Activated T-cell treated with anti-CD3 and anti-CD28 coated beads, Interleukin-2, amount 50 U/mL, for 72 hours (primary cell): ENCODE results near the gene PCP4. TPM values are rescaled to one million over a fixed set of nuclear protein-coding genes. Genes with fewer than 3 reads are reported as not detected.

Experiments
- ATAC-seq, 2 donors: fragments of 150-1000 bp; cut with Tn5 transposase; replicated peaks in 1 of 2; 2 replicates each; pipeline ENCODE4 v1.10.0; 2021; ENCODE audit warnings: moderate library complexity in 2 of 2, mild to moderate bottlenecking in 1 of 2
- DNase-seq, 2 donors: peaks; one replicate each; pipeline ENCODE4 v3.0.0; 2021 to 2022; ENCODE audit warnings: mixed read lengths in 1 of 2
- H3K27ac Mint-ChIP-seq: one replicate; pipeline ENCODE4 v1.8.0; 2022; ENCODE audit warnings: mild to moderate bottlenecking, moderate library complexity, mixed read lengths
- H3K27me3 Mint-ChIP-seq: one replicate; pipeline ENCODE4 v1.8.0; 2022; ENCODE audit warnings: low read depth, mixed read lengths
- H3K36me3 Mint-ChIP-seq, 2 donors: one replicate each; pipeline ENCODE4 v1.8.0; 2022; ENCODE audit warnings: mixed read lengths in 2 of 2, mild to moderate bottlenecking in 1 of 2; ENCODE audit not compliant: insufficient read depth in 2 of 2
- H3K4me1 Mint-ChIP-seq: one replicate; pipeline ENCODE4 v1.8.0; 2022; ENCODE audit warnings: low read depth, mixed read lengths
- H3K4me3 Mint-ChIP-seq, 2 donors: one replicate each; pipeline ENCODE4 v1.8.0; 2022; ENCODE audit warnings: mild to moderate bottlenecking in 2 of 2, mixed read lengths in 2 of 2, moderate library complexity in 2 of 2
- H3K9me3 Mint-ChIP-seq, 2 donors: one replicate each; pipeline ENCODE4 v1.8.0; 2022; ENCODE audit warnings: mixed read lengths in 2 of 2
- total RNA-seq, 2 donors: library from RNA; stranded (reverse); gene quantifications; one replicate each; pipeline ENCODE4 v1.2.3, GENCODE V29; 2022

PCP4 gene
- not detected for total RNA-seq

- peak in 1 of 2 donors; percentile 30 for ATAC-seq
- peaks cover 5% of the 10 kb centered on the region for H3K27me3 Mint-ChIP-seq
- no peak within 1 kb of the TSS for H3K4me3 Mint-ChIP-seq
- DNase-seq = peak; percentile 33 to 44
- no peak within 1 kb of the TSS for H3K27ac Mint-ChIP-seq
- no peaks in the 10 kb centered on the region for H3K4me1 Mint-ChIP-seq
- no peaks in the 10 kb centered on the region for H3K9me3 Mint-ChIP-seq
- H3K36me3 Mint-ChIP-seq = no peaks in the 10 kb centered on the region
These were observed at the start of gene PCP4 for GRCh38 chr21:39867198-39867650. Gene PCP4 (plus strand): TSS chr21:39867438. CDS start chr21:39867502, 64 bp downstream.

DNA sequence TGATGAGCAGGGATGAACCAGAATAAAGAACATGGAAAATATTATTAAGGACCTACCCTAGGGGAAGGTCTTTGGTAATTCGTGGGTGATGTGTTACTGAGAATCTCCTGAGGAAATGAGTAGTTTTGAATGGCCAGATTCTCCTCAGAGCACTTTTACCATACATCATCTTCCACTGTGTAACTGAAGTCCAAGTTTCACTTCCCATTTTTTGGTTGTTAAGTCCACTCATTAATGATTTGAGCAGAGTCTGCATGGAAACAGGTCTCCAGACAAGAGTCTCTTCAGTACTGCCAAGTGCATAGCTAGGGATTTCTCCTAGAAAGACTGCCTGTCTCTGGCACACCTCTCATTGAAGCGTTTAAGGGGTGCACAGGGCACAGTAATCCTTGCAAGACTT lies 48.7 kb upstream of the PCP4 start:
- H3K4me3 Mint-ChIP-seq = no peak overlapping the region
- no peaks in the 10 kb centered on the region for H3K36me3 Mint-ChIP-seq
- no peak overlapping the region for H3K27ac Mint-ChIP-seq
- no peaks in the 10 kb centered on the region for H3K27me3 Mint-ChIP-seq
- H3K9me3 Mint-ChIP-seq = no peaks in the 10 kb centered on the region
- no peak for ATAC-seq
- DNase-seq = no peak
- H3K4me1 Mint-ChIP-seq = no peaks in the 10 kb centered on the region

GRCh38 chr21:39822042-39822441 lies 45.2 kb upstream of the PCP4 start:
- H3K36me3 Mint-ChIP-seq = no peaks in the 10 kb centered on the region
- H3K27ac Mint-ChIP-seq = no peak overlapping the region
- no peak overlapping the region for H3K4me3 Mint-ChIP-seq
- DNase-seq (no peak), ATAC-seq (no peak)
- H3K9me3 Mint-ChIP-seq = peaks cover 0 to 4% of the 10 kb centered on the region in 2 donors
- H3K4me1 Mint-ChIP-seq = no peaks in the 10 kb centered on the region
- H3K27me3 Mint-ChIP-seq = no peaks in the 10 kb centered on the region

- no peaks in the 10 kb centered on the region for H3K4me1 Mint-ChIP-seq
- H3K9me3 Mint-ChIP-seq = peaks cover 4 to 5% of the 10 kb centered on the region in 2 donors
- no peak for ATAC-seq
- H3K27me3 Mint-ChIP-seq = no peaks in the 10 kb centered on the region
- DNase-seq = no peak
- no peaks in the 10 kb centered on the region for H3K36me3 Mint-ChIP-seq
- H3K27ac Mint-ChIP-seq = no peak overlapping the region
- no peak overlapping the region for H3K4me3 Mint-ChIP-seq
These were observed 42.0 kb upstream of the PCP4 start for GRCh38 chr21:39825250-39825649.

DNA sequence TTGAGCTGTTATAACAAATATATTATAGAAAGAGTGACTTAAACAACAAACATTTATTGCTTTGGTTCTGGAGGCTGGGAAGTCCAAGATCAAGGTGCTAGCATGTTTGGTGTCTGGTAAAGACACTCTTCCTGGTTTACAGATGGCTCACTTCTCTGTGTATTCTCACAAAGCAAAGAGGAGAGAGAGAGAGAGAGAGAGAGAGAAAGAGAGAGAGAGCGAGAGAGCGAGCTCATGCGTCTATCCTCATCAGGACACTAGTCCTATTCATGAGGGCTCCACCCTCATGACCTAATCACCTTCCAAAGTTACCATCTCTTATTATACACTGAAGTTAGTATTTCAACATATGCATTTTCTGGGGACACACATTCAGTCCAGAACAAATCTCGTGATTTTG lies 32.7 kb upstream of the PCP4 start:
- H3K27ac Mint-ChIP-seq = no peak overlapping the region
- no peaks in the 10 kb centered on the region for H3K27me3 Mint-ChIP-seq
- ATAC-seq = no peak
- DNase-seq = no peak
- peaks cover 0 to 3% of the 10 kb centered on the region in 2 donors for H3K9me3 Mint-ChIP-seq
- H3K4me1 Mint-ChIP-seq = no peaks in the 10 kb centered on the region
- no peaks in the 10 kb centered on the region for H3K36me3 Mint-ChIP-seq
- H3K4me3 Mint-ChIP-seq = no peak overlapping the region

DNA sequence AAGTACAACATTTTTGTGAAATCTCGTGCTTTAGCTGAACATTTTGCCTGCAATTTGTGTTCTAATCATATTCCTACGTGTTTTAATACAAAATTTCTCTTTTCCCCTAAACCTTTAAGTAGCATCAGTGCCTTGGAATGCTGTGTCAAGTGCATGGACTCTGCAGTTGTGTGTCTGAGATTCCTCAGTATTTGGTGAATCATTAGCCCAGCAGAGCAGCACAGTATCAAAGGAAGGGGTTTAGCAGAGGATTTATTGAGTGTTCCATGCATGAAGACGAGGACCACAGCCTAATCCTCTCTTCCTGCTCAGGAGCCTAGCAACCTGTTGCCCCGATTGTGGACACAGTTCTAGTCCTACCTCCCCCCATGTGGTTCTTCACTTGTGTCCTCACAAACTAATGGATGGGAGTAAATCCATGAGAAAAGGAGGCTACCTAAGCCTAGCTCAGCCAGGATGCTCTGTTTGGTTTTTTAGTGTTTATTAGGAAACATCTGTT lies 29.3 kb upstream of the PCP4 start:
- H3K27me3 Mint-ChIP-seq = no peaks in the 10 kb centered on the region
- ATAC-seq (no peak), DNase-seq (no peak)
- no peak overlapping the region for H3K4me3 Mint-ChIP-seq
- no peak overlapping the region for H3K27ac Mint-ChIP-seq
- peaks cover 0 to 6% of the 10 kb centered on the region in 2 donors for H3K9me3 Mint-ChIP-seq
- H3K36me3 Mint-ChIP-seq = no peaks in the 10 kb centered on the region
- H3K4me1 Mint-ChIP-seq = no peaks in the 10 kb centered on the region

DNA sequence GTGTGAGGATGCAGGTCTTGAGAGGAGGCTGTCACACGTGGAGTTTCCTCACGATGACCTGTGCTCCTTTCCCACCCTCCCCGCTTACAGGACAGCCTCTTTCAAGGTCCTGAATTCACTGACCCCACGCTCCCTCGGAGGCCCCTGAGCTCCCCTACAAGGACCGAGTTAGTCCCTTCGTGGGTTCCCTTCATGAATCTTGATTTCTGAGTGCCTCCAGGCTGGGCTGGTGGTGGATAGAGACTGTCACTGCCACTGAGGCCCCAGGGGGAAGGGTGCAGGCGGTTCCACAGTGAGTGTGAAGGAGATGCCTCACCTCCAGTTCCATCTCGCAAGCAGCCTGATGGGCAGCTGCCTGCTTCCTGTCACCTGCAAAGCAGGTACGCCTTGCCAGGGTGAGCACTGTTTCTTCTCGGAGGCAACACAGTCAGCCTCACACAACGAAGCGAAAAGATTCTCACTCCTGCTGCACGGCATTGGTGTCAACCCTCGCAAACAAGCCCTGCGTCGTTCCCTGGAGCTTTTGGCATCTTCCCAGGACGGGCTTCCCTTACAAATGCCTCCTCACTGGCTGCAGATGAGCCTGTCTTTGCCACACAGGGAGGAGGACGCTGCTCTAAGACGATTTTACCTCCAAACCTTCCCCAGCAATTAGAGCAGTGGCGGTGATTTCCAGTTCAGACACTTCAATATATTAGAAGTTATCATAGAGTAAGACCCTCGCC lies 26.7 kb upstream of the PCP4 start:
- peaks cover 0 to 4% of the 10 kb centered on the region in 2 donors for H3K9me3 Mint-ChIP-seq
- ATAC-seq (no peak), DNase-seq (no peak)
- H3K27me3 Mint-ChIP-seq = no peaks in the 10 kb centered on the region
- H3K4me3 Mint-ChIP-seq = no peak overlapping the region
- H3K4me1 Mint-ChIP-seq = no peaks in the 10 kb centered on the region
- no peak overlapping the region for H3K27ac Mint-ChIP-seq
- peaks cover 0 to 2% of the 10 kb centered on the region in 2 donors for H3K36me3 Mint-ChIP-seq

GRCh38 chr21:39842741-39843459 lies 24.3 kb upstream of the PCP4 start:
- H3K27me3 Mint-ChIP-seq = no peaks in the 10 kb centered on the region
- ATAC-seq (no peak), DNase-seq (no peak)
- H3K4me3 Mint-ChIP-seq = no peak overlapping the region
- H3K4me1 Mint-ChIP-seq = no peaks in the 10 kb centered on the region
- H3K27ac Mint-ChIP-seq = no peak overlapping the region
- peaks cover 0 to 4% of the 10 kb centered on the region in 2 donors for H3K9me3 Mint-ChIP-seq
- H3K36me3 Mint-ChIP-seq = peaks cover 0 to 2% of the 10 kb centered on the region in 2 donors

DNA sequence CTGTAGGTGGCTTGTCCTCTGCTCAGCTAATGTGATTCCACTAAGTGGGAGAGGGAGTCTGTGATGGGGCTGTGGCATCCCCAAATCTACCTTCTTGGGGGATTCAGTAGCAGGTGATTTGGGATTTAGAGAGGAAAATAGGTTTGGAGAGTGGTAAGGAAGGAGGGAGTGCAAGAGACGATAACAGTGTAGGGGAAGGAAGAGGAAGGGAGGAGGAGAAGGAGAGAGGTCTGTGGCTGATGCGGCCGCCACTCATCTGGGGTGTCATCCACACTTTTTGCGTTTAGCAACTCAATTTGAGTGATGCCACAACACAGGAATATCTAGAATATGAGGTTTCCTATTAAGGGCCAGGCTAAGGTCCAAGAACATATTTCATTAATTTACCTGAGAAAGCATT lies 23.8 kb upstream of the PCP4 start:
- H3K27me3 Mint-ChIP-seq = no peaks in the 10 kb centered on the region
- peaks cover 0 to 2% of the 10 kb centered on the region in 2 donors for H3K36me3 Mint-ChIP-seq
- ATAC-seq = no peak
- no peak for DNase-seq
- no peak overlapping the region for H3K27ac Mint-ChIP-seq
- peaks cover 0 to 4% of the 10 kb centered on the region in 2 donors for H3K9me3 Mint-ChIP-seq
- H3K4me1 Mint-ChIP-seq = no peaks in the 10 kb centered on the region
- no peak overlapping the region for H3K4me3 Mint-ChIP-seq

DNA sequence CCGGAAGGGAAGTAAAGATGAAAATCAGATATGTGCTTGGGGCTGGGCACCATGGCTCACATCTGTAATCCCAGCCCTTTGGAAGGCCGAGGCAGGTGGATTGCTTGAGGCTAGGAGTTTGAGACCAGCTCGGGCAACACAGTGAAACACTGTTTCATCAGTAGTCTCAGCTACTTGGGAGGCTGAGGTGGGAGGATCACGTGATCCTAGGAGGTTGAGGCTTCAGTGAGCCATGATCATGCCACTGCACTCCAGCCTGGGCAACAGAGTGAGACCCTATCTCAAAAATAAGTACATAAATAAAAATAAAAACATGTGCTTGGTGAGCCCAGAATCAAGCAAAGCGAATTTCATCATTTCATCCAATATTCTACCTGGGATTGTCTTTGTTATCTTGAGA lies 23.3 kb upstream of the PCP4 start:
- H3K27ac Mint-ChIP-seq = no peak overlapping the region
- no peak overlapping the region for H3K4me3 Mint-ChIP-seq
- ATAC-seq = no peak
- H3K27me3 Mint-ChIP-seq = no peaks in the 10 kb centered on the region
- H3K9me3 Mint-ChIP-seq = peaks cover 0 to 4% of the 10 kb centered on the region in 2 donors
- DNase-seq = no peak
- peaks cover 0 to 2% of the 10 kb centered on the region in 2 donors for H3K36me3 Mint-ChIP-seq
- no peaks in the 10 kb centered on the region for H3K4me1 Mint-ChIP-seq

- Mint-ChIP-seq H3K4me1 (no peaks in the 10 kb centered on the region), H3K27ac (no peak overlapping the region), H3K27me3 (no peaks in the 10 kb centered on the region), H3K36me3 (peaks cover 0 to 2% of the 10 kb centered on the region in 2 donors), H3K9me3 (peaks cover 0 to 3% of the 10 kb centered on the region in 2 donors), H3K4me3 (no peak overlapping the region)
- DNase-seq (no peak), ATAC-seq (no peak)
These were observed 21.6 kb upstream of the PCP4 start for GRCh38 chr21:39845571-39846130.

DNA sequence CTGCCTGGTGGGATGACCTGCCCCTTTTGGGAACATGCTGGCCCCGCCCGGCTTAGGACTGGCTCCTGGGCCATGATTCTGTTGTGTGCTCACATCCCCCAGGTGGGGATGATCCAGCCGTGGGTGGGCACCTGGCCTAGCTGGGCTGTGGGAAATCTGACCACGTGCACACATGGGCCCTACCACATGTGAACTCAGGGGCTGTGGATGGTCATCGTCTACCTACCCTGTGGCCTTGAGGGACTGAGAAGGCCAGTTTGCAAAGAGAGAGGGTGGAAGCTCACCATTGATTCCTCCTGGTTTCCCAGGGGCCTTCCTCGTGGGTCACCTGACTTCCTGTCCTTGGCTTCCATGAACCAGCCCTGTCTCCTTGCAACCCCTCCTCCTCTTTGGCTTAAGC lies 19.4 kb upstream of the PCP4 start:
- DNase-seq (no peak), ATAC-seq (no peak)
- Mint-ChIP-seq H3K27me3 (no peaks in the 10 kb centered on the region), H3K9me3 (no peaks in the 10 kb centered on the region), H3K36me3 (peaks cover 0 to 2% of the 10 kb centered on the region in 2 donors), H3K4me3 (no peak overlapping the region), H3K4me1 (no peaks in the 10 kb centered on the region), H3K27ac (no peak overlapping the region)

GRCh38 chr21:39849014-39849655 lies 18.1 kb upstream of the PCP4 start:
- ATAC-seq = no peak

More at GRCh38 chr21:39849014-39849655, 18.1 kb upstream of the PCP4 start:
- H3K4me1 Mint-ChIP-seq = no peaks in the 10 kb centered on the region
- no peak overlapping the region for H3K4me3 Mint-ChIP-seq
- H3K9me3 Mint-ChIP-seq = peaks cover 0 to 3% of the 10 kb centered on the region in 2 donors
- no peak overlapping the region for H3K27ac Mint-ChIP-seq
- H3K27me3 Mint-ChIP-seq = no peaks in the 10 kb centered on the region
- no peak for DNase-seq
- H3K36me3 Mint-ChIP-seq = peaks cover 0 to under 1% of the 10 kb centered on the region in 2 donors
